OCI-LY3 (cell line): ENCODE data around the gene KIFBP.
"Not testable (repeated sequence)": the region's sequence is repeated elsewhere in the genome, so short reads cannot be mapped to it uniquely, and the experiment has no call there.

Experiments
- EZH2phosphoT487 ChIP-seq: fragments of 200-600 bp; shearing (Covaris generic); IDR thresholded peaks from 2 replicates; pipeline ENCODE4 v1.6.1; 2018; ENCODE audit warnings: antibody characterized with exemption, mixed run types, low read depth
- TF ChIP-seq, protein P1 (sequence below): fragments of 200-600, 300-600 bp; sonication (generic); IDR thresholded peaks from 2 replicates; pipeline ENCODE4 v1.5.1; 2014; ENCODE audit warnings: antibody characterized with exemption, low read length, low read depth

DNA sequence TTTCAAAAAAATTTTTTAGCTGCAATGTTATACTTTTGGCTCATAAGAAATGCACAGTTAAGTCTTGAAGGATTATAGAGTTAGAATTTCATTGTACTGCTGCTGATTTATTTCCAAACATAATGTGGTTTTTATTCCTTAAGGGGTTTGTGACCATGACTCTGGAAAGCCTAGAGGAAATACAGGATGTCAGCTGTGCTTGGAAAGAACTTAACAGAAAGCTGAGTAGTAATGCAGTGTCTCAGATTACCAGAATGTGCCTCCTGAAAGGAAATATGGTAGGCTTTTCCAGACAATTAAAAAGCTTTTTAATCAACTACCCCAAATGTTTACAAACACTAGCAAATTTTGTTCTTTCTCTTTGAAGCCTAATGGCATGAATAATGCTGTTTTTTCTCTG lies 47.7 kb upstream of the KIFBP start:
- TF ChIP-seq, protein P1, sequence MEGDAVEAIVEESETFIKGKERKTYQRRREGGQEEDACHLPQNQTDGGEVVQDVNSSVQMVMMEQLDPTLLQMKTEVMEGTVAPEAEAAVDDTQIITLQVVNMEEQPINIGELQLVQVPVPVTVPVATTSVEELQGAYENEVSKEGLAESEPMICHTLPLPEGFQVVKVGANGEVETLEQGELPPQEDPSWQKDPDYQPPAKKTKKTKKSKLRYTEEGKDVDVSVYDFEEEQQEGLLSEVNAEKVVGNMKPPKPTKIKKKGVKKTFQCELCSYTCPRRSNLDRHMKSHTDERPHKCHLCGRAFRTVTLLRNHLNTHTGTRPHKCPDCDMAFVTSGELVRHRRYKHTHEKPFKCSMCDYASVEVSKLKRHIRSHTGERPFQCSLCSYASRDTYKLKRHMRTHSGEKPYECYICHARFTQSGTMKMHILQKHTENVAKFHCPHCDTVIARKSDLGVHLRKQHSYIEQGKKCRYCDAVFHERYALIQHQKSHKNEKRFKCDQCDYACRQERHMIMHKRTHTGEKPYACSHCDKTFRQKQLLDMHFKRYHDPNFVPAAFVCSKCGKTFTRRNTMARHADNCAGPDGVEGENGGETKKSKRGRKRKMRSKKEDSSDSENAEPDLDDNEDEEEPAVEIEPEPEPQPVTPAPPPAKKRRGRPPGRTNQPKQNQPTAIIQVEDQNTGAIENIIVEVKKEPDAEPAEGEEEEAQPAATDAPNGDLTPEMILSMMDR: not testable (repeated sequence)
- TF ChIP-seq EZH2phosphoT487: not testable (repeated sequence)
